ENCODE results near the gene MACROD2.
"Not testable (repeated sequence)": the region's sequence is repeated elsewhere in the genome, so short reads cannot be mapped to it uniquely, and the experiment has no call there.

Gene MACROD2

DNA sequence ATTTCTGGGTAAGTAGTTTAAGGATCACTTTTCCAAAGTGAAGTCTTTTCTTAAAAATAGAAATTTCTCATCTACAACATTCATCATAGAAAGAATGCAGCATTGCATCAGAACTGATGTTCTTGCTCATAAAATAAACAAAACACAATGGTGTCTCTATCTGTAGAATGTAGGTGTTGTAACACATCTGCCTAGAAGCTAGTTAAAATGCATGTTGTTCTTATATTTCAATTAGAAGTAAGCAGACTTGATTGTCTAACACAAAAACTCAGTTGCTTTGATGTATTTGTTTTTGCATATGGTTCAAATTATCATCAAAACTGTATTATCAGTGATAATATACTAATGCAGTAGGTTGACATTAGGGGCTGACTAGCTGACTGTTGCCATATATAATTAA lies 996.8 kb downstream of the MACROD2 start:
- no peak for DNase-seq (ENCODE audit: low spot score)

DNA sequence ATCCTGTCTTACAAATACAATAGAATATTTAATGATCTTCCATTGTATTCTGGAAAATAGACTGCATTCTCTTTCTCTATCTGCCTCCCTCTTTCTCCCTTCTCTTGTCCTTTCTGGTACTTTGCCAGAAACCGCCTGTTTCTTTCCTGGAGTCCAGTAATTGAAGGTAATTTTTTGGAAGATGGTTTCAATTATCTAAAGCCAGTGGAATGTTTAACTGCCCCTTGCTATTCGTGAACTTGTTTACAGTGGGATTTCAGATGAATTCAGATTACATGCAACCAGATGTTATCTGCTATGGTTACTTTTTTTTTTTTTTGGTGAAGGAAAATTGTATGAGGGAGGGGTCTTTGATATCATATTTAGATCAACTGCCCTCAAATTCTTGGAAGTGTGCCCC lies 997.6 kb downstream of the MACROD2 start:
- no peak for DNase-seq (ENCODE audit: low spot score)

GRCh38 chr20:14996883-14997672 lies 1001.8 kb downstream of the MACROD2 start:
- DNase-seq (ENCODE audit: low spot score): no peak

DNA sequence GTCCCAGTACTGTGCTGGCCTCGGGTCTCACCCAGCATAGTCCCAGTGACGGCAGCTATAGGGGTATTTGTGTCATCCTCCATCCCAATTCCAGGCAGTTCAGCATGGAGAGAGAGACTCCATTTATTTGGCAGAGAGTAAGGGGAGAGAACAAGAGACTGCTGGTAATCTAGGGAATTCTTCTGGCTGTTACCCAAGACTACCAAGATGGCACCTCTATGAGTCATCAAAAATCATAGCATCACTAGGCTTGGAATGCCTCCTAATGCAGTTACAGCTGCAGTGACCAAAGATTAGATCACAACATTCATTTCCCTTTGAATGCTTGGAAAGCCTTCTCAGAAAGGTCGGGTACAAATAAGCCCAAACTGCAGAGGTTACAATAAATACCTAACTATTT lies 1002.5 kb downstream of the MACROD2 start:
- no peak for DNase-seq (ENCODE audit: low spot score)

DNA sequence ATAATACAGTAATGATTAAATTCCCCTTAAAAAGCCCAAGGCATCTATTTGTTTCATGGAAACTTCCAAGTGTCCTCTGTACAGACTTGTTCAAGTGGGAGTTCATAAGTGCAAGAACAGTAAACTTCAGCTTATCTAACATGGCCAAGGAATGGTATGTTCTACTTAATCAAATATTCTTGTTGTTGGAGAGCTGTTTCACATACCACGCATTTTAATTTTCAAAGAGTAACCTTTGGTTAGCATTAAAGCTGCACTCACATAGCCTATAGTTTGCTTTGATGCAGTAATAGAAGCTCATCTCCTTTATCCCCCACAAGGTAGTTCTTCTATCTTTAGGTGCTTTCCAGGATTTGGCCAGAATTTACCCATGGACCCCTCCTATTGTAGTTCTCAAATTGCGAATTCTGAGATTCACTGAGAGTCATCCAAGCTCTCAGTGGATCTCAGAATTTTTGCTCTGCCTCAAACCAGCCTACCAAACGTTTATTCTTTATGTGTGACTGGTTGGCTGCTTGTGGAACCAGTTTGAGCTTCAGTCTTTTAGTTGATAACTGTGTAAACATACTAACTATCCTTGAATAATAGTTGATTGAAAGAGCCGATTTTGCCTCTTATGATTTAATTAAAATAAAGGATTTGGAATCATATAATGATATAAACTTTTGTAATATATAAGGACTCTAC lies 1010.1 kb downstream of the MACROD2 start:
- no peak for DNase-seq (ENCODE audit: low spot score)

DNA sequence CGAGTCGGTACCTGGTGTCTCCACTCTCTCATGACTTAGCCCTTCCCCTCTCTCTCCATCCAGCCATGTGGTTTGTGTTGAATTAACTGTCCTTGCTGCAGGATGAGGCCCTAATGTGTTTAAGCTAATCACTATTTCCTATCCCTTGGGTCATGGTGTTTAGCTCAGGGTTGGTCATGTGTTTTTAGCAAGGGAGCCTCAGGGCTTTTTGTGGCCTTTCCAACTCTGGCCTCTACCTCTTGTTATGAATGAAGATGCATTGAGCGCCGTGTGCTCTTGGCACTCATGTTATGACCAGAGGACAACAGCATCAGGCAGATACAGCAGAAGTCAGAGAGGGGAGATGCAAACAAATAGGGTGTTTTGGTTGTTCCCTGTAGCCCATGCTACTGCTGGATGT lies 1016.3 kb downstream of the MACROD2 start:
- DNase-seq (ENCODE audit: low spot score): no peak

DNA sequence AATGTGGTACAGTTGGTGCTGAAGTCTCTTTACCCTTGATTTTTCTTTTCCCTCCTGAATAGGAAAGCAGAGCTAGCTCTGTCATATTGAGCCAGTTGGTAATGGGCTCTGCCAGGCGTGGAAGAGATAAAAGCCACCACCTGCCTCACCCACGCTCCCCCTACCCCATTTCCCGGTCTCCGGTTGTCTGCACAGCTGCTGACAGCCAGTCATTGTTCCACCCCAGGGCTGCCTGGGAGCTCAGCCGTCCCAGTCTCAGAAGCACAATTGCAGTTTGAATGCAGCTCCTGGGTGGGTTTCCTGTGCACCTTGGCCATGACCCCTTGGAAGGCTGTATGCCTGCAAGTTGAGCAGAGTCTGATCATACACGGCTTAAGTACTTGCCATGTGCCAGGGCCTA lies 1017.2 kb downstream of the MACROD2 start:
- DNase-seq (ENCODE audit: low spot score): no peak

GRCh38 chr20:15016875-15017274 lies 1021.6 kb downstream of the MACROD2 start:
- not testable (repeated sequence) for DNase-seq (ENCODE audit: low spot score)

DNA sequence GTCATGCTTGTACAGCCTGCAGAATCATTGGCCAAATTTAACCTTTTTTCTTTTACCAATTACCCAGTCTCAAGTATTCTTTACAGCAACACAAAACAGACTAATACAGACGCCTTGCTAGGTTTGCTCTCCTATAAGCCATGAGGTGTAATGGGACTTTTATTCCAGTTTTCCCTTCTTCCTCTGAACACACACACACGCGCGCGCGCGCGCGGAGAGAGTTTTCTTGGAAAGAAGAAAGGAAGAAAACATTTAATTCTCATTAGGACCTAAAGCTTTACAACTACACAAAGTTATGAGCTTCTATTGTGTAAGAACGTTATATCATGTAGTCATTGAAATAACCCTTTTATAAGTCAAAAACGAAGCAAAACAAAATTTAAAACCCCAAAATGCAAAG lies 1023.6 kb downstream of the MACROD2 start:
- DNase-seq (ENCODE audit: low spot score): no peak

DNA sequence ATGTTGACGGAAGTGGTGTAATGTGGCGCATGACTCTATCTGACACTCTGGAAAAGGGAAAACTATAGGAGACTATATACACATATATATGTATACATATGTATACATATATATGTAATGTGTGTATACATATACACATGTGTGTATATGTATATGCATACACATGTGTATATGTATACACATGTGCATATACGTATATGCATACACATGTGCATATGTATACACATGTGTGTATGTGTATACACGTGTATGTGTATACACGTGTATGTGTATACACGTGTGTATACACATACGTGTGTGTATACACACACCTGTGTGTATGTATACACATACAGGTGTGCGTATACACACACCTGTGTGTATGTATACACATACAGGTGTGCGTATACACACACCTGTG lies 1025.5 kb downstream of the MACROD2 start:
- no peak for DNase-seq (ENCODE audit: low spot score)

DNA sequence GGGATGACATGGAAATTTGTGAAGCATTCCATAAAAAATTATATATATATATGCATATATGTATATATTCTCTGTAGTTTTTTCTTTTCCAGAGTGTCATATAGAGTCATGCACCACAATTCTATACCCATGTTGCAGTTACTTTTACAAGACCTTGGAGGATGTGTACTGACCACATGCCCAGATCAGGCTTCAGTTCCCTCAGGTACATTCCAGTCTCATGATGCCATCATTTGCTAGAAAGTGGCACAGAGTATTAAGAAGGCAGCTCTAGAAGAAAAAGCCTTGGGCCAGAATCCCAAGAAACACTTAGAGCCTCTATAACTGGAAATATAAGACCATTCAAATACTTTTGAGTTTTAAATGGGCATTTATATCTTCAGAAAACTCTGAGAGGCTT lies 1027.6 kb downstream of the MACROD2 start:
- no peak for DNase-seq (ENCODE audit: low spot score)

- no peak for DNase-seq (ENCODE audit: low spot score)
Observed at GRCh38 chr20:15026759-15027158, 1031.4 kb downstream of the MACROD2 start.

DNA sequence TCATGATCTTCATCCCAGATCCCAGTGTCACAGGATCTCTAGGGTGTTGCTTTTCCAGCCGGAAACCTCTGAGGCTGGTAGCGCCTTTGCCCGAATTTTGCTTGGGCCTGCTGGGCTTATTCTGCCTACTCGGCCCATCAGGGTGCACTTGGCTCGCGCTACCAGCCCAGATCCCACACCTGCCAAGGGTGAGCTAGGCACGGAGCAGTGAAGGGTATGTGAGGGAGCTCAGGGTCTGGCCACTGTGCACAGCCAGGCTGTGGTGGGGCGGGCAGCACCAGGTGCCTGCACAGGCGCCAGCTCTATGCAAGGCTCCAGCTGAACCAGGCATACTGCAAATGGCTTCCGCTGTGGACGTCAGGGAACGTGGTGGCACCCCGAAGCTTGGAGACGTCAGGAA lies 1035.5 kb downstream of the MACROD2 start:
- DNase-seq (ENCODE audit: low spot score): no peak

DNA sequence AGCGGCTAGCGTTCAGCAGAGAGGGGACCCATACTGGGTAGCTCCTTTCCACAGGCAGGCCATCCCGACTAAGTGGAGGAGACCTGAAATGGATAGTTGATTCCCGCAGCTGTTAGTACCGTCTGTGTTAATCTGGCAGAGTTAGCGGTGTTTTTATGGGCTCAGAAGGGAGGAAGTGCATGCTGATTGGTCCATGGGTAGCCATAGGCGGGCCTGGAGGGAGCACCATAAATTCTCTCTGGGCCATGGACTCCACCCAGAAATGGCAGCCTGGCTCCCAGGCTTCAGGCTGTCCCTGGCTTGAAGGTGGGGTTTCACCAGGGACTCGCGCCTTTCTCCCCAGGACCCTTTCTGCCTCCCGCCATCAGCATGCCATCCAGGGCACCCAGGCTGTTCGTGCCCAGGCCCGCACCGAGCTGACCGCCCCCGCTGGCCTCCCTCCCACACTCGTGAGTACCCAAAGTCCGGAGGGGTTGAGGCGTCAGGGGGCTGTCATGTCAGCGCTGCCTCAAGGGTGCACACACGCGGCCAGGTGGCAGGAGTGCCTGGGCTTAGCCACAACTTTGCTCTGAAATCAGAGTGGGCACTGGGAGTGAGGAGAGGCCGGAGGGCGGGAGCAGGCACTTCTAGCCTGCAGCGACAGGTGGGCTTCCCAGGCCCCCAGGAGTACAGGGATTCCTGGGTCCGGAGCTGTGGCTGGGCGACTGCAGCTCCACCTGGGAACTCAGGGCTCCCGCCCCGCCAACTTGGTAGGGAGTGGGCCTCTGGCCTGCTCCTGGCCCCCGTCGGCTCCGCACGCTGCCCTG lies 1036.4 kb downstream of the MACROD2 start:
- no peak for DNase-seq (ENCODE audit: low spot score)

DNA sequence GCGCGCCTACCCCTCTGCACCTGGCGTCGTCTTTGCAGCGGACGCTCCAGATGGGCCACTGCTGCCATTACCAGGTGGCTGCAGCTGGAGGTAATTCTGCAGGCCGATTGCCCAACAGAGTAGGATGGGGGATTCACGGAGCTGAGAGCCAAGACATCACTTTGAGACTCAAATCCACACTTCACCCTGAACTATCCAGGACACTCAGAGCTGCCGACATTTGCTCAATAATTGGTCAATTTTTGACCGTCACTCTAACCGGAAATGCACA lies 1037.0 kb downstream of the MACROD2 start:
- no peak for DNase-seq (ENCODE audit: low spot score)

- DNase-seq (ENCODE audit: low spot score): no peak
Observed at GRCh38 chr20:15033269-15033668, 1038.0 kb downstream of the MACROD2 start.

DNA sequence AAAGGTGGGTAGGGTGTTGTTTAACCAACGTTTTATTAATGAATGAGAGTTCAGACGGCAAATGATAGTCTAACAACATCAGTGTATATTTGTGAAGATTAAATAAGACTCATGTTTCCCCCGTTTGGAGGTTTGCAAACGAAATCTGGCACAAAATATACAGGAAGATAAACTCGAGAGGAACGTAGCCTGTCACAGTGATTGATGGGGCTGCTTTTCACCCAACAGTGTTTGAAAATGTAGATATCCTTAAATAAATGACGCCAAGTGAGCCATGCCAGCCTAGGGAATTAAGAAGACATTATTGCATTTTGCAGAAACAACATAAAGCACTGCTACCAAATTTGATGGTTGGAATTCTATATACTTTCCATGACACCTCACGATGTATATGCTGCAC lies 1038.6 kb downstream of the MACROD2 start:
- DNase-seq (ENCODE audit: low spot score): no peak

DNA sequence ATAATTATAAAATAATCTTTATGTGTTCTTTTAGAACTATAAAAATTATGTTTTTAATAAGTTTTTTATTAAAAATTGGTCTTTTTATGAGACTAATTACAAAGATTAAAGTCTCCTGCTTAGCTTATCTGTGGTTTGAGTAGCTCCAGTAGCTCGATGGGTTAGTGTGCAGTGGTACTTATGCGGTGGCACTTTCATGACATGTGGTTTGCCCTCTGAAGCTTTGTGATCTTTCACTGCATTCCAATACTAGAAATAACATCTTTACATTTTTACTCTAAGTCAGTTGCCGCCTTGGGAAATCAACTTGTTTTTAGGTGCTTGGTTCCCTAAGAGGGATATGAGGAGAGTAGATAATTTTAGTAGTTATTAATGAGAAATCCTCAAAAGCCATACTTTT lies 1041.6 kb downstream of the MACROD2 start:
- DNase-seq (ENCODE audit: low spot score): no peak

DNA sequence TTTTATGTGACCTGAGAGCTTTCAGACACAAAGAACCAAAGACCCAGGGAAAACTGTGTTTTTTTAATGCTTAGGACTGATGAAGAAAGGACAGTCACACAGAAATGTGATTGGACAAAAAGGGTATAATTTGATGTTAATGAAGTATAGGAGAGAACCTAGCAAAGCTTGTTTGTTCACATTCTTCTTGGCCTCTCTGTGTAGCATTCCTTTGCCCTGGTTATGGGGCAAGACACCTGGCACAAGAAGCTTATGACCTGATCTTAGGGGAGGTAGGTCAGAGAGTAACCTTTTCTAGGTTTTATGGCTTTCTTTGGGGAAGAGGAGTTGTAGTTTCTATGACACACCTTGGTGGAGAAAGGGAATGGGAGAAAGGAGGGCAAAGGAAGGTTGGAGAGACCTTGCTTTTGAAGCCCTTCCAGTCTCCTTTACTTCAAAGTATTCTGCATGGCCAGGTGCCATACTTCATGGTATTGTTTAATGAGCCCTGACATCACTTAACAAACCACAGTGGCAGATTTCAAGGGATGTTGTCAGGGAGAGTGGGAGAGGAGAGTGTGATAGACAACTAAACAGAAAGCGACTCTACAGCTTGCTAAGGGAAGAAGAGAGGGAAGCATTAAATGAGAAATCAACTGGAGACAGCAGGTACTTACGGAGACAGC lies 1043.9 kb downstream of the MACROD2 start:
- DNase-seq (ENCODE audit: low spot score): no peak

- DNase-seq (ENCODE audit: low spot score): no peak
Observed at GRCh38 chr20:15042723-15043122, 1047.4 kb downstream of the MACROD2 start.

- DNase-seq (ENCODE audit: low spot score): no peak
Observed at GRCh38 chr20:15045246-15045645, 1049.9 kb downstream of the MACROD2 start.

GRCh38 chr20:15047042-15047441 lies 1051.7 kb downstream of the MACROD2 start:
- DNase-seq (ENCODE audit: low spot score): no peak

DNA sequence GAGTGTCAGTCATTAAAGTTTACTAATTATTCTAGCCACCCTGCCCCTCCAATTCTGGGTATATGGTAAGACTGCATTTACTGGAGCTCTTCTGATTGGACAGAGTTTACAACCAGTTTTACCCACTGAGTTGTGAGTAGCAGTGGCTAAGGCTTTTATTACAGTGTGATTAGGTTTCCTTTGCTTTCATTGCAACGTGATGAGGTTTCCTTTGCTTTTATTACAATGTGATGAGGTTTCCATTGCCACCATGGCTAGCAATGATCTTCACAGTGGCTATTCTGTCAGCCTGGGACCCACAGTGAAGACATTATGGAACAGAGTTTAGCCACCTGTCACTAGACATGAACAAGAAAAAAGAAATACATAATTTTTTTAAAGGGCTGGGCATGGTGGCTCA lies 1052.3 kb downstream of the MACROD2 start:
- DNase-seq (ENCODE audit: low spot score): no peak

Measured in germinal center (tissue), 1 donor.